Kidney tubule cell (primary cell): ENCODE data around the gene FCHSD2.
"Not testable (repeated sequence)": the region's sequence is repeated elsewhere in the genome, so short reads cannot be mapped to it uniquely, and the experiment has no call there.

Experiments
- DNase-seq: peaks from one replicate; pipeline ENCODE4 v3.0.0-alpha.2; 2018; ENCODE audit warnings: low spot score

Gene FCHSD2

GRCh38 chr11:72793425-72794367 lies 348.4 kb downstream of the FCHSD2 start, which contains the start of gene STARD10:
Gene STARD10, minus strand, starts transcription at chr11:72794047. Its CDS starts 12,866 bp downstream, at chr11:72781181.
- DNase-seq: peak; percentile 95

- no peak for DNase-seq
Observed at GRCh38 chr11:72793076-72793424, 349.1 kb downstream of the FCHSD2 start.

GRCh38 chr11:72792437-72793021 lies 349.6 kb downstream of the FCHSD2 start:
- DNase-seq: no peak

- DNase-seq: not testable (repeated sequence)
Observed at GRCh38 chr11:72791228-72791627, 350.9 kb downstream of the FCHSD2 start.

- DNase-seq: peak; percentile 60
Observed at GRCh38 chr11:72789493-72790131, 352.5 kb downstream of the FCHSD2 start.

GRCh38 chr11:72788241-72788640 lies 353.9 kb downstream of the FCHSD2 start:
- no peak for DNase-seq

GRCh38 chr11:72787216-72788104 lies 354.7 kb downstream of the FCHSD2 start:
- no peak for DNase-seq
